Keratinocyte (primary cell): ENCODE results near the gene OTOF.

Experiments
- EZH2 ChIP-seq: IDR thresholded peaks from one replicate; pipeline ENCODE4 v1.6.1; 2012; ENCODE audit warnings: inconsistent platforms, mild to moderate bottlenecking, low read length, moderate library complexity
- TF ChIP-seq, protein P1 (sequence below), 3 experiments: IDR thresholded peaks in 1 of 3; conservative IDR thresholded peaks in 1 of 3; optimal IDR thresholded peaks in 1 of 3; 2 replicates in 2 of 3; 3 replicates in 1 of 3; pipeline versions ENCODE3 to v1.5.1; 2011; ENCODE audit warnings: low read length in 3 of 3, mild to moderate bottlenecking in 3 of 3, moderate library complexity in 2 of 3, control low read depth in 1 of 3, inconsistent platforms in 1 of 3; ENCODE audit not compliant: insufficient read depth in 2 of 3; ENCODE audit errors: extremely low read depth in 1 of 3

GRCh38 chr2:26483957-26484565 is 6.1 kb upstream of the OTOF start:
- TF ChIP-seq, protein P1, sequence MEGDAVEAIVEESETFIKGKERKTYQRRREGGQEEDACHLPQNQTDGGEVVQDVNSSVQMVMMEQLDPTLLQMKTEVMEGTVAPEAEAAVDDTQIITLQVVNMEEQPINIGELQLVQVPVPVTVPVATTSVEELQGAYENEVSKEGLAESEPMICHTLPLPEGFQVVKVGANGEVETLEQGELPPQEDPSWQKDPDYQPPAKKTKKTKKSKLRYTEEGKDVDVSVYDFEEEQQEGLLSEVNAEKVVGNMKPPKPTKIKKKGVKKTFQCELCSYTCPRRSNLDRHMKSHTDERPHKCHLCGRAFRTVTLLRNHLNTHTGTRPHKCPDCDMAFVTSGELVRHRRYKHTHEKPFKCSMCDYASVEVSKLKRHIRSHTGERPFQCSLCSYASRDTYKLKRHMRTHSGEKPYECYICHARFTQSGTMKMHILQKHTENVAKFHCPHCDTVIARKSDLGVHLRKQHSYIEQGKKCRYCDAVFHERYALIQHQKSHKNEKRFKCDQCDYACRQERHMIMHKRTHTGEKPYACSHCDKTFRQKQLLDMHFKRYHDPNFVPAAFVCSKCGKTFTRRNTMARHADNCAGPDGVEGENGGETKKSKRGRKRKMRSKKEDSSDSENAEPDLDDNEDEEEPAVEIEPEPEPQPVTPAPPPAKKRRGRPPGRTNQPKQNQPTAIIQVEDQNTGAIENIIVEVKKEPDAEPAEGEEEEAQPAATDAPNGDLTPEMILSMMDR (optimal IDR thresholded peaks at IDR 0.05 in 1 of 3, IDR thresholded peaks at IDR 0.05 in 1 of 3, conservative IDR thresholded peaks at IDR 0.05 in 1 of 3; ENCODE audit: extremely low read depth in 1 of 3, insufficient read depth in 2 of 3, low read length in 3 of 3) = no peak
- no peak for TF ChIP-seq EZH2
